Endothelial cell (in vitro differentiated cells): ENCODE measurements around the gene RAP2C. TPM values are rescaled to one million over a fixed set of nuclear protein-coding genes. Genes with fewer than 3 reads are reported as not detected.

Experiments used
- DNase-seq: peaks from one replicate; pipeline ENCODE4 v3.0.0; 2021; ENCODE audit warnings: low spot score
- H3K27ac Mint-ChIP-seq: one replicate; pipeline ENCODE4 v1.8.0; 2021; ENCODE audit warnings: mixed read lengths, inconsistent platforms; ENCODE audit not compliant: unreplicated experiment
- H3K27me3 Mint-ChIP-seq: one replicate; pipeline ENCODE4 v1.8.0; 2021; ENCODE audit warnings: mild to moderate bottlenecking, moderate library complexity, mixed read lengths, inconsistent platforms; ENCODE audit not compliant: unreplicated experiment
- H3K36me3 Mint-ChIP-seq: one replicate; pipeline ENCODE4 v1.8.0; 2021; ENCODE audit warnings: mild to moderate bottlenecking, low read depth, mixed read lengths, inconsistent platforms; ENCODE audit not compliant: unreplicated experiment
- H3K4me1 Mint-ChIP-seq: one replicate; pipeline ENCODE4 v1.8.0; 2021; ENCODE audit warnings: mild to moderate bottlenecking, mixed read lengths, inconsistent platforms; ENCODE audit not compliant: unreplicated experiment
- H3K4me3 Mint-ChIP-seq: one replicate; pipeline ENCODE4 v1.8.0; 2021; ENCODE audit warnings: mild to moderate bottlenecking, mixed read lengths, inconsistent platforms; ENCODE audit not compliant: unreplicated experiment
- H3K9me3 Mint-ChIP-seq: one replicate; pipeline ENCODE4 v1.8.0; 2021; ENCODE audit warnings: mixed read lengths, inconsistent platforms; ENCODE audit not compliant: unreplicated experiment
- total RNA-seq: library from RNA; stranded (reverse); fragmentation: NEBNext Ultra II Directional; extraction: Animal tissue kit (Norgen Biotek cat#: 25700); gene quantifications from one replicate; pipeline ENCODE4 v1.2.1, GENCODE V29; 2021; ENCODE audit not compliant: unreplicated experiment
- TF ChIP-seq, protein P1 (sequence below): fragments of 200-600 bp; sonication (generic); IDR thresholded peaks from one replicate; pipeline ENCODE4 v1.5.0; 2021; ENCODE audit warnings: antibody characterized with exemption; ENCODE audit not compliant: unreplicated experiment

The RAP2C gene
- total RNA-seq, 1 donor from 2014 or later: 50.0 TPM

DNA sequence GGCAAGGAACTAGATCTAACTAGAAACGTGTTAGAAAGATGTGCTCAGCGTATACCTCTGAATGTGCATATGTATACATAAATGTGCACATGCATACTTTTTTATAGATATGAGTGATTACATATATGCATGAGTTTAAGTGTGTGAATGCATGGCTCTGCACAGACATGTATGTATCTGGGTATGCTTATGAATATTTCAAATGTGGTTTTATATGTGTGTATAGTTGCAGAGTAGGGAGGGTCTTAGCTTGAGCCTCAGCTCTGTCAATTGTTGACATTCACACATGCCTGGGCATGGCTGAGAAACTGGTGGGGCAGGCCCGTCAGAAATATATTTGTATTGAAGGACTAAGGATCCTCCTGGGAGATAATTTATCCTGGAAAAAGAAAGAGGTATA, 31.1 kb downstream of the RAP2C start:
- TF ChIP-seq, protein P1, sequence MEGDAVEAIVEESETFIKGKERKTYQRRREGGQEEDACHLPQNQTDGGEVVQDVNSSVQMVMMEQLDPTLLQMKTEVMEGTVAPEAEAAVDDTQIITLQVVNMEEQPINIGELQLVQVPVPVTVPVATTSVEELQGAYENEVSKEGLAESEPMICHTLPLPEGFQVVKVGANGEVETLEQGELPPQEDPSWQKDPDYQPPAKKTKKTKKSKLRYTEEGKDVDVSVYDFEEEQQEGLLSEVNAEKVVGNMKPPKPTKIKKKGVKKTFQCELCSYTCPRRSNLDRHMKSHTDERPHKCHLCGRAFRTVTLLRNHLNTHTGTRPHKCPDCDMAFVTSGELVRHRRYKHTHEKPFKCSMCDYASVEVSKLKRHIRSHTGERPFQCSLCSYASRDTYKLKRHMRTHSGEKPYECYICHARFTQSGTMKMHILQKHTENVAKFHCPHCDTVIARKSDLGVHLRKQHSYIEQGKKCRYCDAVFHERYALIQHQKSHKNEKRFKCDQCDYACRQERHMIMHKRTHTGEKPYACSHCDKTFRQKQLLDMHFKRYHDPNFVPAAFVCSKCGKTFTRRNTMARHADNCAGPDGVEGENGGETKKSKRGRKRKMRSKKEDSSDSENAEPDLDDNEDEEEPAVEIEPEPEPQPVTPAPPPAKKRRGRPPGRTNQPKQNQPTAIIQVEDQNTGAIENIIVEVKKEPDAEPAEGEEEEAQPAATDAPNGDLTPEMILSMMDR: no peak
- no peaks in the 10 kb centered on the region for H3K9me3 Mint-ChIP-seq
- DNase-seq: no peak
- H3K27me3 Mint-ChIP-seq: peaks cover 1% of the 10 kb centered on the region
- H3K27ac Mint-ChIP-seq: no peak overlapping the region
- H3K36me3 Mint-ChIP-seq: no peaks in the 10 kb centered on the region
- peaks cover 10% of the 10 kb centered on the region for H3K4me1 Mint-ChIP-seq
- H3K4me3 Mint-ChIP-seq: no peak overlapping the region

DNA sequence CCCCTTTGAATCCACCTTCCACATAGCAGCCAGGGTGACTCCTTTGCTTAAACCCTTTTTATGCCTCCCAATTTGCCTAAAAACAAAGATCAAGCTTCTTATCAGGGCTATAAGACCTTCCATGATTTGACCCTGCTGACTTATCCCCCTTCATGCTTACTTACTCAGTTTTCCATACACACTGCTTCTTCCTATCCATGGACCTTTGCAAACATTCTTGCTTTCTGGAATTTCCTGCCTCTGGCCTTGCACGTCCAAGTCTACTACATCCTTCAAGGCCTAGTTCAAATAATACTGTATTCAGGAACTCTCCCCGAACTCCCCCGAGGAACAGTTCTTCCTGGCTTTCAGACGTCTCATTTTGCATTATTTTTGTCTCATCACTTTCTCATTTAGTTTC, 31.8 kb downstream of the RAP2C start:
- DNase-seq: no peak
- Mint-ChIP-seq H3K27me3 (peaks cover under 1% of the 10 kb centered on the region), H3K27ac (no peak overlapping the region), H3K4me1 (peaks cover 10% of the 10 kb centered on the region), H3K9me3 (no peaks in the 10 kb centered on the region), H3K4me3 (no peak overlapping the region), H3K36me3 (no peaks in the 10 kb centered on the region)
- TF ChIP-seq, protein P1: no peak

DNA sequence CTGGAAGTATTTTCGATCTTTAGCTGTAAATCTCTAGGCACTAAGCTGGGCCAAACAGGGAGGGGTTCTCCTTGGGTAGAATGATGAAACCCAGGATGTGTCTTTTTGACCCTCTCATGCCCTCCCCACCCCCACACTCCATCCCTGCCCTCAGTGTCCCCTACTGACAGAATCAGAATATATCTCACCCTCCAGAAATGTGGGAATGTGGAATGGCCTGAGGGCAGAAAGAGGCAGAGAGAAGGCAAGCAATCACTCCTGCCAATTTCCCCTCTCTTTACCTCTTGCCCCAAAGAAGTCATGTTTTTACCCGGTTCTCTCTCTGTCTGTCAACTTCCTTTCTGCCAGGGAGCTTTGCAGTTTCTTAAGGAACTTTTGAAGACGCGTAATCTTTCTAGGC, 34.4 kb downstream of the RAP2C start:
- DNase-seq: no peak
- Mint-ChIP-seq H3K4me1 (peaks cover 10% of the 10 kb centered on the region), H3K36me3 (no peaks in the 10 kb centered on the region)

DNA sequence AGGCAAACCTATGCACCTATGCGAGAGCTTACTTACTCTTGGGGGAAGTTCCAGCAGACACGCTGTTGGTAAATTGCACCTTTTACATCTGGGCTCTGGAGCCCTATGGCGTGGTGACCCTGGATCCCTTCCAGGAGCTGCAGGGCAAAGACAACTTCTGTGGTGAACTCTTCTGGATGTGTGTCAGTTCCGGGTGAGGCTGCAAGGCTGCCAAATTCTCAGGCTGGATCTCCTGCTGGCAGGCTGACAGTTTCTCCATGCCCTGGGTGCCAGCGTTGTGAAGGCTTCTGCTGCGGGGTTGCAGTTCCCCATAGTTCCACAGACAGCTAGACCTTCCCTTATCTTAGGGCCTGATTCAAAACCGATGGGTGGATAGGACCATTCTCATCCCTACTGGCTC, 37.9 kb downstream of the RAP2C start:
- Mint-ChIP-seq H3K4me1 (no peaks in the 10 kb centered on the region), H3K9me3 (no peaks in the 10 kb centered on the region), H3K4me3 (no peak overlapping the region), H3K36me3 (no peaks in the 10 kb centered on the region), H3K27ac (no peak overlapping the region), H3K27me3 (peaks cover 4% of the 10 kb centered on the region)
- TF ChIP-seq, protein P1: no peak
- no peak for DNase-seq

More for the DNA sequence above, 34.4 kb downstream of the RAP2C start:
- H3K9me3 Mint-ChIP-seq: no peaks in the 10 kb centered on the region
- H3K4me3 Mint-ChIP-seq: no peak overlapping the region
- peaks cover 4% of the 10 kb centered on the region for H3K27me3 Mint-ChIP-seq
- H3K27ac Mint-ChIP-seq: no peak overlapping the region
- TF ChIP-seq, protein P1: no peak

DNA sequence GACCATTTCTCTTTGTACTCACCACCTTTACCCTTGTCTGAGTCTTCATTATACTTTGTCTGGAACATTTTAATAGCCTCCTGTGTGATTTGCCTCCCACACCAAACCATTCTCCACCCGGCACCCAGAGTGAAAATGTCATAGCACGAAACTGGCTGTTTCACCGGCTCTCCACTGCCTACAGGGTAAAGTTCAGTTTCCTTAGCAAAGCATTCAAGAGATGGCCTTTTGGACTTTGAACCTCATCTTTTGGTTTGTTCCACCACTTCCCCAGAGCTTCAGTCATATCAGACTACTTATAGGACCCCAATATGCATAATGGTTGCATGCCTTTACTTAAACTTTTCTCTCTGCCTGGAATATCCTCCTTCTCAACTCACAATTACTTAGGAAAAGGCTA, 38.3 kb downstream of the RAP2C start:
- Mint-ChIP-seq H3K27ac (no peak overlapping the region), H3K27me3 (peaks cover 4% of the 10 kb centered on the region), H3K4me3 (no peak overlapping the region), H3K9me3 (no peaks in the 10 kb centered on the region), H3K36me3 (no peaks in the 10 kb centered on the region), H3K4me1 (no peaks in the 10 kb centered on the region)
- TF ChIP-seq, protein P1: no peak
- no peak for DNase-seq
